ENCODE data around the gene PTPRU.

- TF ChIP-seq CTCF (conservative IDR thresholded peaks at IDR 0.05; ENCODE audit: low read depth in 2 of 2) (no peak), EZH2 (IDR thresholded peaks at IDR 0.05; ENCODE audit: low read depth, unreplicated experiment) (no peak), POLR2AphosphoS5 (IDR thresholded peaks at IDR 0.05; ENCODE audit: low read depth) (no peak), REST (IDR thresholded peaks at IDR 0.05; ENCODE audit: unreplicated experiment) (no peak), EZH2phosphoT487 (IDR thresholded peaks at IDR 0.05; ENCODE audit: unreplicated experiment) (no peak)
Observed at GRCh38 chr1:29227511-29227910, 8.8 kb upstream of the PTPRU start.

Data from GM23338 (cell line).